Stomach (tissue), 4 donors: Measurements from ENCODE around the gene NPC1L1.
A peak's percentile ranks its signal among the peaks of the same experiment; 100 is the strongest.

ENCODE experiments used
- CTCF ChIP-seq, 7 experiments: fragments of 450-650 bp in 4 of 7; fragments of 200-600 bp in 3 of 7; sonication (generic) in 3 of 7; IDR thresholded peaks; one replicate each; pipeline ENCODE4 v1.5.1; 2016 to 2019; ENCODE audit warnings: antibody characterized with exemption in 7 of 7, control low read depth in 2 of 7, mild to moderate bottlenecking in 1 of 7
- EP300 ChIP-seq: sonication (generic); formaldehyde crosslinking; IDR thresholded peaks from one replicate; pipeline ENCODE4 v1.6.1; 2017; ENCODE audit warnings: antibody characterized with exemption
- POLR2A ChIP-seq, 4 donors: fragments of 450-650 bp; IDR thresholded peaks; one replicate each; pipeline ENCODE4 v1.6.1; 2016; ENCODE audit warnings: antibody characterized with exemption in 4 of 4, control low read depth in 2 of 4, mild to moderate bottlenecking in 1 of 4, moderate library complexity in 1 of 4
- POLR2AphosphoS5 ChIP-seq, 3 donors: sonication (generic); formaldehyde crosslinking; IDR thresholded peaks; one replicate each; pipeline ENCODE4 v1.6.1; 2016; ENCODE audit warnings: antibody characterized with exemption in 3 of 3

- no peak for TF ChIP-seq CTCF (IDR thresholded peaks at IDR 0.05)
- TF ChIP-seq POLR2AphosphoS5 (IDR thresholded peaks at IDR 0.05): peak; percentile 86 to 99 (median 94)
- peak in 2 of 4 donors; percentile 10 to 65 for TF ChIP-seq POLR2A (IDR thresholded peaks at IDR 0.05)
- TF ChIP-seq EP300: no peak
These were observed 32.5 kb upstream of the NPC1L1 start, which contains the start of gene DDX56 for GRCh38 chr7:44573464-44574286.
